ENCODE results near the gene TOMM70.

GRCh38 chr3:100354850-100355249, 46.0 kb downstream of the TOMM70 start:
- TF ChIP-seq CTCF (IDR thresholded peaks at IDR 0.05) (no peak), POLR2A (IDR thresholded peaks at IDR 0.05) (no peak)

Measured in thyroid gland (tissue), 4 donors.